Astrocyte of the spinal cord (primary cell): Measurements from ENCODE around the gene IQCM.
"Not testable (repeated sequence)": the region's sequence is repeated elsewhere in the genome, so short reads cannot be mapped to it uniquely, and the experiment has no call there.

Experiments used
- DNase-seq: peaks from one replicate; pipeline ENCODE4 v3.0.0; 2011; ENCODE audit warnings: low read depth, low spot score
- H3K4me3 ChIP-seq: 2 replicates; pipeline ENCODE4 v1.5.1; 2011; ENCODE audit warnings: low read depth, mild to moderate bottlenecking, low read length, moderate library complexity
- CTCF ChIP-seq: IDR thresholded peaks from 2 replicates; pipeline ENCODE4 v1.5.1; 2012; ENCODE audit warnings: low read depth, mild to moderate bottlenecking, low read length, inconsistent platforms
- in situ Hi-C: cut with HindIII; loops from 2 replicates; pipeline ENCODE4 v1.10.0; 2017; ENCODE audit warnings: low sequenced_read_pairs

The IQCM gene

GRCh38 chr4:149486861-149487260, 328.8 kb downstream of the IQCM start:
- DNase-seq: no peak

GRCh38 chr4:149468669-149469068, 347.0 kb downstream of the IQCM start:
- H3K4me3 ChIP-seq, in situ Hi-C loops, DNase-seq: not testable (repeated sequence)

More at GRCh38 chr4:149486861-149487260, 328.8 kb downstream of the IQCM start:
- in situ Hi-C loops: no loop called here
- no peak overlapping the region for H3K4me3 ChIP-seq
- no peak for TF ChIP-seq CTCF

GRCh38 chr4:149466446-149466845, 349.2 kb downstream of the IQCM start:
- no peak for TF ChIP-seq CTCF
- DNase-seq: no peak
- H3K4me3 ChIP-seq: no peak overlapping the region
- in situ Hi-C loops: no loop called here

- DNase-seq: no peak
- no peak for TF ChIP-seq CTCF
- in situ Hi-C loops: no loop called here
- no peak overlapping the region for H3K4me3 ChIP-seq
These were observed 349.7 kb downstream of the IQCM start for GRCh38 chr4:149465955-149466354.

- in situ Hi-C loops: no loop called here
- DNase-seq: no peak
These were observed 372.1 kb downstream of the IQCM start for GRCh38 chr4:149443537-149443936.

GRCh38 chr4:149441338-149441737, 374.3 kb downstream of the IQCM start:
- DNase-seq: peak; percentile 78
- in situ Hi-C loops: no loop called here
- no peak for TF ChIP-seq CTCF

More at GRCh38 chr4:149443537-149443936, 372.1 kb downstream of the IQCM start:
- no peak for TF ChIP-seq CTCF
- H3K4me3 ChIP-seq: no peak overlapping the region

GRCh38 chr4:149426461-149426860, 389.2 kb downstream of the IQCM start:
- in situ Hi-C loops: no loop called here
- TF ChIP-seq CTCF: no peak
- no peak overlapping the region for H3K4me3 ChIP-seq

More at GRCh38 chr4:149441338-149441737, 374.3 kb downstream of the IQCM start:
- no peak overlapping the region for H3K4me3 ChIP-seq

More at GRCh38 chr4:149426461-149426860, 389.2 kb downstream of the IQCM start:
- DNase-seq: no peak
